H1 (cell line): Measurements from ENCODE around the gene SPAG8. TPM values are rescaled to one million over a fixed set of nuclear protein-coding genes. Genes with fewer than 3 reads are reported as not detected.

Source experiments
- CTCF ChIA-PET: fragments of 300-600 bp; sonication (Branson Sonifier 250); formaldehyde crosslinking; loops from one replicate; lab custom pipeline; 2021; ENCODE audit not compliant: partially characterized antibody; lab: Charles Lee
- POLR2A ChIA-PET: fragments of 300-600 bp; sonication (Branson Sonifier 250); formaldehyde crosslinking; loops from one replicate; lab custom pipeline; 2021; ENCODE audit warnings: inconsistent platforms; ENCODE audit not compliant: partially characterized antibody; lab: Charles Lee
- DNase-seq, 2 experiments: peaks; one replicate each; pipeline versions ENCODE4 v3.0.0 to v3.0.0-alpha.2; 2010 to 2022; ENCODE audit warnings: low spot score in 2 of 2, low read depth in 1 of 2, mixed read lengths in 1 of 2
- FAIRE-seq: peaks from 2 replicates; lab custom pipeline; 2011; peaks lifted over from hg19 to GRCh38; lab: Jason Lieb, UNC
- H2AFZ ChIP-seq: 2 replicates; pipeline ENCODE4 v1.8.1; 2012; ENCODE audit warnings: low read length, inconsistent platforms
- H2AK5ac ChIP-seq: 2 replicates; pipeline ENCODE4 v1.6.1; 2013; ENCODE audit warnings: low read depth, low read length
- H2BK120ac ChIP-seq: replicated peaks from 2 replicates; pipeline ENCODE3; 2013; ENCODE audit warnings: low read depth, low read length, inconsistent platforms
- H2BK12ac ChIP-seq: 2 replicates; pipeline ENCODE4 v1.6.1; 2013; ENCODE audit warnings: low read depth, low read length
- H2BK15ac ChIP-seq: 2 replicates; pipeline ENCODE4 v1.6.1; 2013; ENCODE audit warnings: low read length
- H2BK20ac ChIP-seq: 2 replicates; pipeline ENCODE4 v1.6.1; 2013; ENCODE audit warnings: low read length
- H2BK5ac ChIP-seq: 2 replicates; pipeline ENCODE4 v1.6.1; 2013; ENCODE audit warnings: low read depth, low read length
- H3K14ac ChIP-seq: 2 replicates; pipeline ENCODE4 v1.6.1; 2013; ENCODE audit warnings: inconsistent platforms; ENCODE audit not compliant: insufficient read length
- H3K18ac ChIP-seq: 2 replicates; pipeline ENCODE4 v1.6.1; 2013; ENCODE audit warnings: low read length; ENCODE audit errors: extremely low read depth
- H3K23ac ChIP-seq: 2 replicates; pipeline ENCODE4 v1.6.1; 2013; ENCODE audit warnings: inconsistent platforms; ENCODE audit not compliant: insufficient read length
- H3K23me2 ChIP-seq: 2 replicates; pipeline ENCODE4 v1.6.1; 2013; ENCODE audit warnings: low read depth, low read length
- H3K27ac ChIP-seq: 2 replicates; pipeline ENCODE4 v1.6.1; 2011; ENCODE audit warnings: low read depth, low read length, inconsistent platforms
- H3K27me3 ChIP-seq, 4 experiments: replicated peaks in 1 of 4; 1 replicate in 1 of 4; 2 replicates in 3 of 4; pipeline versions ENCODE4 v1.6.1 to v1.8.1; 2011 to 2013; ENCODE audit warnings: low read length in 3 of 4, mild to moderate bottlenecking in 3 of 4, inconsistent platforms in 2 of 4, mixed read lengths in 2 of 4, moderate library complexity in 1 of 4; ENCODE audit not compliant: control insufficient read depth in 3 of 4, insufficient read depth in 3 of 4; ENCODE audit errors: extremely low read depth in 1 of 4
- H3K36me3 ChIP-seq, 4 experiments: 2 replicates each; pipeline versions ENCODE4 v1.6.1 to v1.8.1; 2011 to 2013; ENCODE audit warnings: mild to moderate bottlenecking in 4 of 4, low read length in 3 of 4, moderate library complexity in 2 of 4, control low read depth in 1 of 4, inconsistent platforms in 1 of 4; ENCODE audit not compliant: insufficient read depth in 4 of 4, control insufficient read depth in 2 of 4
- H3K4ac ChIP-seq: replicated peaks from 2 replicates; pipeline ENCODE3; 2013; ENCODE audit warnings: low read length, low read depth, mixed read lengths, inconsistent platforms; ENCODE audit not compliant: insufficient read length
- H3K4me1 ChIP-seq, 4 experiments: replicated peaks in 1 of 4; 1 replicate in 1 of 4; 2 replicates in 3 of 4; pipeline versions ENCODE4 v1.6.1 to v1.8.1; 2011 to 2013; ENCODE audit warnings: low read length in 3 of 4, inconsistent platforms in 2 of 4, mixed read lengths in 1 of 4; ENCODE audit not compliant: insufficient read depth in 4 of 4, control insufficient read depth in 3 of 4
- H3K4me2 ChIP-seq, 2 experiments: 2 replicates each; pipeline versions ENCODE4 v1.6.1 to v1.8.1; 2011 to 2013; ENCODE audit warnings: low read depth in 2 of 2, low read length in 2 of 2, control low read depth in 1 of 2, inconsistent platforms in 1 of 2, mild to moderate bottlenecking in 1 of 2; ENCODE audit not compliant: insufficient read depth in 1 of 2
- H3K4me3 ChIP-seq, 4 experiments: fragments of 200-600, 300-600 bp in 1 of 4; sonication (generic), shearing (Covaris generic), sonication (Bioruptor Twin) in 1 of 4; 2 replicates each; pipeline versions ENCODE4 v1.5.1 to v1.8.1; 2011 to 2016; ENCODE audit warnings: low read length in 4 of 4, low read depth in 3 of 4, control low read depth in 2 of 4, inconsistent platforms in 2 of 4, mild to moderate bottlenecking in 2 of 4, mixed read lengths in 1 of 4, moderate library complexity in 1 of 4; ENCODE audit not compliant: insufficient read depth in 2 of 4; ENCODE audit errors: extremely low read depth in 1 of 4
- H3K56ac ChIP-seq: replicated peaks from 2 replicates; pipeline ENCODE3; 2013; ENCODE audit warnings: low read depth, mild to moderate bottlenecking, mixed read lengths, low read length, inconsistent platforms; ENCODE audit not compliant: insufficient read length
- H3K79me1 ChIP-seq: 2 replicates; pipeline ENCODE4 v1.6.1; 2013; ENCODE audit warnings: low read depth, low read length, control low read depth
- H3K79me2 ChIP-seq, 2 experiments: 2 replicates each; pipeline versions ENCODE4 v1.6.1 to v1.8.1; 2012 to 2013; ENCODE audit warnings: low read length in 2 of 2, mild to moderate bottlenecking in 2 of 2, inconsistent platforms in 1 of 2; ENCODE audit not compliant: insufficient read depth in 2 of 2, control insufficient read depth in 1 of 2
- H3K9ac ChIP-seq, 4 experiments: replicated peaks in 1 of 4; 1 replicate in 1 of 4; 2 replicates in 3 of 4; pipeline versions ENCODE4 v1.6.1 to v1.8.1; 2011 to 2013; ENCODE audit warnings: low read depth in 3 of 4, low read length in 3 of 4, control low read depth in 2 of 4, mild to moderate bottlenecking in 2 of 4, moderate library complexity in 2 of 4, inconsistent platforms in 1 of 4; ENCODE audit errors: extremely low read depth in 1 of 4
- H3K9me3 ChIP-seq, 2 experiments: 2 replicates each; pipeline versions ENCODE4 v1.6.1 to v1.8.1; 2012 to 2013; ENCODE audit warnings: mild to moderate bottlenecking in 2 of 2, moderate library complexity in 2 of 2, control low read depth in 1 of 2, inconsistent platforms in 1 of 2, low read depth in 1 of 2, low read length in 1 of 2, mixed read lengths in 1 of 2; ENCODE audit not compliant: insufficient read depth in 2 of 2
- H4K20me1 ChIP-seq, 2 experiments: replicated peaks in 1 of 2; 2 replicates each; pipeline versions ENCODE3 to v1.8.1; 2011 to 2013; ENCODE audit warnings: inconsistent platforms in 2 of 2, low read length in 2 of 2, mild to moderate bottlenecking in 1 of 2; ENCODE audit not compliant: insufficient read depth in 2 of 2, control insufficient read depth in 1 of 2
- H4K5ac ChIP-seq: 2 replicates; pipeline ENCODE4 v1.6.1; 2013; ENCODE audit warnings: low read length, low read depth, mixed read lengths, inconsistent platforms; ENCODE audit not compliant: insufficient read length
- H4K8ac ChIP-seq: 2 replicates; pipeline ENCODE4 v1.8.0; 2013; ENCODE audit warnings: mild to moderate bottlenecking, moderate library complexity, low read length, inconsistent platforms; ENCODE audit not compliant: insufficient read depth; ENCODE audit errors: extremely low read depth
- H4K91ac ChIP-seq: replicated peaks from 2 replicates; pipeline ENCODE3; 2013; ENCODE audit warnings: low read length, mixed read lengths, inconsistent platforms; ENCODE audit not compliant: insufficient read length
- ATF3 ChIP-seq: IDR thresholded peaks from 2 replicates; pipeline ENCODE4 v1.6.1; 2011; ENCODE audit warnings: low read depth, mild to moderate bottlenecking, low read length; ENCODE audit not compliant: insufficient read depth
- CTCF ChIP-seq, 3 experiments: IDR thresholded peaks; 1 replicate in 2 of 3; 2 replicates in 1 of 3; pipeline versions ENCODE4 v1.5.1 to v1.6.1; 2011; ENCODE audit warnings: low read length in 3 of 3, mild to moderate bottlenecking in 3 of 3, inconsistent platforms in 2 of 3, low read depth in 1 of 3, moderate library complexity in 1 of 3; ENCODE audit not compliant: insufficient read depth in 1 of 3; ENCODE audit errors: control extremely low read depth in 1 of 3
- NRF1 ChIP-seq: IDR thresholded peaks from 2 replicates; pipeline ENCODE4 v1.6.1; 2011; ENCODE audit warnings: mild to moderate bottlenecking, low read depth, low read length, improper control_type of control experiment
- POLR2A ChIP-seq, 2 experiments: IDR thresholded peaks; 1 replicate in 1 of 2; 2 replicates in 1 of 2; pipeline ENCODE4 v1.6.1; 2011; ENCODE audit warnings: low read depth in 2 of 2, low read length in 2 of 2, mild to moderate bottlenecking in 2 of 2; ENCODE audit errors: control extremely low read depth in 1 of 2
- POLR2AphosphoS5 ChIP-seq: IDR thresholded peaks from 2 replicates; pipeline ENCODE4 v1.6.1; 2011; ENCODE audit warnings: low read depth, low read length
- RFX5 ChIP-seq: IDR thresholded peaks from 2 replicates; pipeline ENCODE4 v1.6.1; 2011; ENCODE audit warnings: low read depth, low read length, improper control_type of control experiment, borderline replicate concordance
- RNF2 ChIP-seq: fragments of 200-900, 300-1000 bp; sonication (generic); IDR thresholded peaks from 2 replicates; pipeline ENCODE4 v1.7.1; 2016; ENCODE audit warnings: borderline replicate concordance, low read depth, mild to moderate bottlenecking, antibody characterized with exemption, low read length; ENCODE audit not compliant: poor library complexity, severe bottlenecking; ENCODE audit errors: missing control alignments
- WGBS, 2 experiments: shearing (Covaris generic) in 1 of 2; methylation state at CpG; one replicate each; pipeline versions ENCODE4 v1.1.6 to v1.1.7; 2013 to 2015; ENCODE audit warnings: low lambda C conversion rate in 2 of 2, mixed read lengths in 2 of 2, inconsistent platforms in 1 of 2, low coverage in 1 of 2, missing lambda C conversion rate in 1 of 2; ENCODE audit not compliant: insufficient replicate concordance in 2 of 2, insufficient coverage in 1 of 2, insufficient read length in 1 of 2; ENCODE audit errors: extremely low coverage in 1 of 2, missing lambda C conversion rate in 1 of 2; 5-methylcytosine and 5-hydroxymethylcytosine counted together
- polyA plus RNA-seq, 7 experiments: library from polyadenylated mRNA; depleted of rRNA in 3 of 7; stranded (reverse) in 5 of 7; unstranded in 2 of 7; fragments of >200 nt in 5 of 7; fragments of 200-250 nt in 2 of 7; gene quantifications; 1 replicate in 5 of 7; 2 replicates in 1 of 7; 4 replicates in 1 of 7; pipeline versions ENCODE4 v1.2.1 to v1.2.3, GENCODE V29; 2011 to 2013; ENCODE audit warnings: missing spikeins in 2 of 7, mixed read lengths in 2 of 7
- total RNA-seq: library from RNA; stranded (reverse); fragmentation: NEBNext Ultra II Directional; extraction: Animal tissue kit (Norgen Biotek cat#: 25700); gene quantifications from 2 replicates; pipeline ENCODE4 v1.2.1, GENCODE V29; 2021

Gene SPAG8
- total and polyA plus RNA-seq, 2 of the 8 experiments (the other 6 are each of a cell fraction or from before 2014, with no cell fraction given) = 0.37 to 0.44 TPM

GRCh38 chr9:35814106-35814840, 2.2 kb upstream of the SPAG8 start:
- Histone ChIP-seq H2AFZ (no peak overlapping the region), H3K18ac (peak overlapping the region; percentile 91), H2BK5ac (peak overlapping the region; percentile 96), H2BK12ac (no peak overlapping the region), H2AK5ac (no peak overlapping the region), H3K4me1 (peaks cover 0 to 7% (median 4%) of the 10 kb centered on the region in 4 experiments; a peak in 6 of 7 replicates), H4K5ac (peak overlapping the region; percentile 61), H3K4me3 (peak overlapping the region; percentile 72 to 98 (median 80)), H4K20me1 (peaks cover 0 to 2% of the 10 kb centered on the region in 2 experiments), H4K91ac (peak overlapping the region; percentile 30), H3K23ac (no peak overlapping the region), H3K79me1 (no peaks in the 10 kb centered on the region), H3K27ac (peak overlapping the region; percentile 85), H3K56ac (peak overlapping the region; percentile 55), H4K8ac (peak overlapping the region; percentile 88; the same call in 1 of the 2 replicates), H2BK15ac (no peak overlapping the region), H3K23me2 (peaks cover 4% of the 10 kb centered on the region), H3K9ac (peak overlapping the region; percentile 77 to 89 (median 84)), H2BK20ac (no peak overlapping the region), H3K27me3 (peaks cover 0 to 3% (median 2%) of the 10 kb centered on the region in 4 experiments; a peak in 1 of 7 replicates), H3K36me3 (no peaks in the 10 kb centered on the region; a peak in 1 of 8 replicates), H3K9me3 (no peaks in the 10 kb centered on the region), H3K4me2 (peak overlapping the region; percentile 75 to 78), H2BK120ac (no peak overlapping the region), H3K4ac (no peak overlapping the region), H3K79me2 (no peaks in the 10 kb centered on the region), H3K14ac (no peak overlapping the region)
- WGBS, 2 experiments = 10% methylated on average over 24 of the region's 29 CpGs; no CpG with 5 or more reads in 1 of the 2 experiments
- CTCF ChIA-PET = interaction anchor here (0.6 to 6.2 kb wide), 29 partner anchors 10 to 403 kb away, joined by 3 to 115 read pairs (median 5); partner anchors contain the start of genes CREB3, FAM221B, NPR2 and TLN1
- POLR2A ChIA-PET = interaction anchor here (0.8 to 4.5 kb wide), 22 partner anchors 9 to 296 kb away, joined by 3 to 38 read pairs (median 4); partner anchors contain the start of genes ARHGEF39, CREB3, FAM221B and GBA2
- FAIRE-seq = no peak
- DNase-seq = no peak
- TF ChIP-seq CTCF (IDR thresholded peaks at IDR 0.05; ENCODE audit: control extremely low read depth in 1 of 3, insufficient read depth in 1 of 3, low read depth in 1 of 3, low read length in 3 of 3) = peak; percentile 50 to 55 (median 51)
- no peak for TF ChIP-seq RNF2
- no peak for TF ChIP-seq RFX5
- TF ChIP-seq POLR2A (IDR thresholded peaks at IDR 0.05; ENCODE audit: control extremely low read depth in 1 of 2, low read depth in 2 of 2, low read length in 2 of 2) = peak in 1 of 2 experiments; percentile 84; a peak in 1 of 3 replicates
- peak; percentile 78 for TF ChIP-seq POLR2AphosphoS5
- peak; percentile 24; the same call in 1 of the 2 replicates for TF ChIP-seq NRF1
- TF ChIP-seq ATF3 = no peak
